ENCODE measurements around the gene PCYT2.

- no peak for TF ChIP-seq SP3 (tag by site-specific recombination; IDR thresholded peaks at IDR 0.05)
- TF ChIP-seq SP2 (tag by site-specific recombination; IDR thresholded peaks at IDR 0.05), result no peak
- TF ChIP-seq ZNF10 (tag by site-specific recombination; IDR thresholded peaks at IDR 0.05), result no peak
- TF ChIP-seq CTCF (tag by site-specific recombination; IDR thresholded peaks at IDR 0.05), result no peak
- no peak for TF ChIP-seq ZNF624 (tag by site-specific recombination; IDR thresholded peaks at IDR 0.05)
- no peak for TF ChIP-seq PRDM4 (tag by site-specific recombination; IDR thresholded peaks at IDR 0.05)
Measured at GRCh38 chr17:81914103-81914850, 3.1 kb upstream of the PCYT2 start.

All from HEK293 (cell line).